IMR-90 (cell line): ENCODE data around the gene KLHL29. TPM values are rescaled to one million over a fixed set of nuclear protein-coding genes. Genes with fewer than 3 reads are reported as not detected.

Source experiments
- ATAC-seq: fragments of 200-7000 bp; cut with Tn5 transposase; 2 replicates; pipeline ENCODE4 v1.9.1; 2020; ENCODE audit warnings: low read depth, mild to moderate bottlenecking, moderate library complexity
- BruUV-seq: library from RNA; stranded (reverse); fragments of 400-500 nt; replicated peaks from 2 replicates; lab custom pipeline; 2021; lab: Mats Ljungman, UMichigan
- CTCF ChIA-PET: fragments of 300-600 bp; formaldehyde crosslinking; extraction: SDS; loops from one replicate; lab custom pipeline; 2021; ENCODE audit warnings: antibody characterized with exemption; lab: Yijun Ruan, JAX
- POLR2A ChIA-PET: fragments of 300-600 bp; sonication (Branson Sonifier 250); formaldehyde crosslinking; loops from one replicate; lab custom pipeline; 2022; ENCODE audit warnings: antibody characterized with exemption; ENCODE audit not compliant: unreplicated experiment; lab: Charles Lee
- DNase-seq: peaks from one replicate; pipeline ENCODE4 v3.0.0; 2013
- H2AFZ ChIP-seq: replicated peaks from 2 replicates; pipeline ENCODE3; 2013; ENCODE audit warnings: low read length, mild to moderate bottlenecking; ENCODE audit not compliant: poor library complexity
- H2AK5ac ChIP-seq: 2 replicates; pipeline ENCODE4 v1.6.1; 2013; ENCODE audit warnings: low read depth, low read length, inconsistent platforms
- H2AK9ac ChIP-seq: replicated peaks from 2 replicates; pipeline ENCODE3; 2013; ENCODE audit warnings: mild to moderate bottlenecking, low read depth, low read length, moderate library complexity; ENCODE audit not compliant: poor library complexity
- H2BK120ac ChIP-seq: 2 replicates; pipeline ENCODE4 v1.6.1; 2013; ENCODE audit warnings: low read depth, low read length, inconsistent platforms
- H2BK15ac ChIP-seq: 3 replicates; pipeline ENCODE4 v1.6.1; 2013; ENCODE audit warnings: low read depth, low read length, inconsistent platforms
- H2BK20ac ChIP-seq: 2 replicates; pipeline ENCODE4 v1.6.1; 2013; ENCODE audit warnings: low read depth, mild to moderate bottlenecking, inconsistent platforms, low read length, moderate library complexity
- H2BK5ac ChIP-seq: 2 replicates; pipeline ENCODE4 v1.6.1; 2013; ENCODE audit warnings: mild to moderate bottlenecking, low read depth, low read length, inconsistent platforms; ENCODE audit not compliant: poor library complexity, severe bottlenecking
- H3K14ac ChIP-seq: replicated peaks from 2 replicates; pipeline ENCODE4 v1.6.1; 2013; ENCODE audit warnings: low read depth, low read length, inconsistent platforms
- H3K18ac ChIP-seq: 2 replicates; pipeline ENCODE4 v1.6.1; 2013; ENCODE audit warnings: low read depth, low read length, control low read depth
- H3K23ac ChIP-seq: 2 replicates; pipeline ENCODE4 v1.6.1; 2013; ENCODE audit warnings: low read depth, low read length, inconsistent platforms
- H3K27ac ChIP-seq: 2 replicates; pipeline ENCODE4 v1.5.1; 2013; ENCODE audit warnings: mild to moderate bottlenecking, control low read depth, low read length; ENCODE audit not compliant: insufficient read depth
- H3K27me3 ChIP-seq: 2 replicates; pipeline ENCODE4 v1.6.1; 2013; ENCODE audit warnings: low read length; ENCODE audit not compliant: control insufficient read depth, insufficient read depth
- H3K36me3 ChIP-seq: 2 replicates; pipeline ENCODE4 v1.6.1; 2013; ENCODE audit warnings: low read length, mixed read lengths; ENCODE audit not compliant: control insufficient read depth, insufficient read depth
- H3K4ac ChIP-seq: 2 replicates; pipeline ENCODE4 v1.6.1; 2013; ENCODE audit warnings: low read depth, low read length, inconsistent platforms
- H3K4me1 ChIP-seq: 2 replicates; pipeline ENCODE4 v1.6.1; 2013; ENCODE audit warnings: low read length, mixed read lengths; ENCODE audit not compliant: control insufficient read depth, insufficient read depth
- H3K4me2 ChIP-seq: 2 replicates; pipeline ENCODE4 v1.6.1; 2013; ENCODE audit warnings: low read depth, mild to moderate bottlenecking, control low read depth, low read length, moderate library complexity
- H3K4me3 ChIP-seq: 2 replicates; pipeline ENCODE4 v1.5.1; 2013; ENCODE audit warnings: low read depth, mild to moderate bottlenecking, control low read depth, low read length, moderate library complexity; ENCODE audit not compliant: insufficient read depth
- H3K56ac ChIP-seq: 2 replicates; pipeline ENCODE4 v1.6.1; 2013; ENCODE audit warnings: low read length, inconsistent platforms; ENCODE audit not compliant: insufficient read depth; ENCODE audit errors: extremely low read depth
- H3K79me1 ChIP-seq, 2 experiments: 2 replicates each; pipeline ENCODE4 v1.6.1; 2013; ENCODE audit warnings: low read length in 2 of 2, inconsistent platforms in 1 of 2, low read depth in 1 of 2
- H3K9ac ChIP-seq: 2 replicates; pipeline ENCODE4 v1.6.1; 2013; ENCODE audit warnings: low read depth, low read length, control low read depth
- H3K9me1 ChIP-seq: 2 replicates; pipeline ENCODE4 v1.6.1; 2013; ENCODE audit warnings: low read length, inconsistent platforms; ENCODE audit not compliant: insufficient read depth
- H3K9me3 ChIP-seq: 2 replicates; pipeline ENCODE4 v1.6.1; 2013; ENCODE audit warnings: low read length; ENCODE audit not compliant: control insufficient read depth, insufficient read depth
- H4K20me1 ChIP-seq: 2 replicates; pipeline ENCODE4 v1.6.1; 2013; ENCODE audit warnings: low read length, inconsistent platforms; ENCODE audit not compliant: insufficient read depth
- H4K5ac ChIP-seq: 2 replicates; pipeline ENCODE4 v1.6.1; 2013; ENCODE audit warnings: mild to moderate bottlenecking, low read depth, low read length, control low read depth
- H4K8ac ChIP-seq, 2 experiments: 2 replicates each; pipeline ENCODE4 v1.6.1; 2013; ENCODE audit warnings: low read depth in 2 of 2, low read length in 2 of 2, control low read depth in 1 of 2, inconsistent platforms in 1 of 2
- H4K91ac ChIP-seq: 2 replicates; pipeline ENCODE4 v1.6.1; 2013; ENCODE audit warnings: low read depth, low read length, inconsistent platforms; ENCODE audit not compliant: insufficient read depth
- BHLHE40 ChIP-seq: fragments of 150-350 bp; IDR thresholded peaks from 2 replicates; pipeline ENCODE4 v1.6.1; 2016; ENCODE audit warnings: mild to moderate bottlenecking, low read depth, low read length
- MAFK ChIP-seq: IDR thresholded peaks from 2 replicates; pipeline ENCODE4 v1.6.1; 2012; ENCODE audit warnings: low read depth, low read length, improper control_type of control experiment
- MXI1 ChIP-seq: IDR thresholded peaks from 2 replicates; pipeline ENCODE4 v1.6.1; 2012; ENCODE audit warnings: low read depth, mild to moderate bottlenecking, low read length, moderate library complexity, borderline replicate concordance
- NFE2L2 ChIP-seq: fragments of 150-350 bp; IDR thresholded peaks from 2 replicates; pipeline ENCODE4 v1.6.1; 2016; ENCODE audit warnings: low read depth, mild to moderate bottlenecking, low read length
- RAD21 ChIP-seq: IDR thresholded peaks from 2 replicates; pipeline ENCODE4 v1.6.1; 2012; ENCODE audit warnings: low read length, improper control_type of control experiment
- RFX5 ChIP-seq: IDR thresholded peaks from 2 replicates; pipeline ENCODE4 v1.8.0; 2012; ENCODE audit warnings: low read depth, mild to moderate bottlenecking, low read length, moderate library complexity
- SMC3 ChIP-seq: fragments of 150-350 bp; IDR thresholded peaks from 2 replicates; pipeline ENCODE4 v1.6.1; 2016; ENCODE audit warnings: low read depth, mild to moderate bottlenecking, antibody characterized with exemption, low read length, moderate library complexity
- WGBS, 2 experiments: methylation state at CpG; one replicate each; pipeline versions ENCODE4 v1.1.5 to v1.1.7; 2013; ENCODE audit warnings: missing lambda C conversion rate in 2 of 2; ENCODE audit not compliant: insufficient read length in 1 of 2; ENCODE audit errors: extremely low coverage in 2 of 2; 5-methylcytosine and 5-hydroxymethylcytosine counted together
- dilution Hi-C: fragments of 300-500 bp; cut with HindIII; formaldehyde crosslinking; loops from one replicate; pipeline ENCODE4 v1.14.3; 2018; ENCODE audit warnings: low sequenced_read_pairs; ENCODE audit not compliant: unreplicated experiment
- in situ Hi-C: fragments of 300-500 bp; cut with MboI; formaldehyde crosslinking; loops from 3 replicates; pipeline ENCODE4 v1.14.3; 2019; ENCODE audit warnings: low sequenced_read_pairs, inconsistent platforms, mixed read lengths
- intact Hi-C: fragments of 100-400 bp; cut with micrococcal nuclease; formaldehyde crosslinking; loops from 2 replicates; pipeline ENCODE4 v1.10.0; 2022
- polyA plus RNA-seq, 3 experiments: library from polyadenylated mRNA; depleted of rRNA; stranded (reverse); fragments of >200 nt; gene quantifications; 2 replicates each; pipeline ENCODE4 v1.2.3, GENCODE V29; 2012; ENCODE audit warnings: low replicate concordance in 1 of 3
- total RNA-seq: library from RNA; depleted of rRNA; stranded (reverse); fragments of >200 nt; gene quantifications from 2 replicates; pipeline ENCODE4 v1.2.3, GENCODE V29; 2012
- TF ChIP-seq, protein P1 (sequence below): fragments of 150-350 bp; IDR thresholded peaks from 2 replicates; pipeline ENCODE4 v1.6.1; 2016; ENCODE audit warnings: low read depth, mild to moderate bottlenecking, low read length, moderate library complexity, borderline replicate concordance
- TF ChIP-seq, protein P2 (sequence below): conservative IDR thresholded peaks from 2 replicates; pipeline ENCODE4 v1.5.1; 2012; ENCODE audit warnings: mild to moderate bottlenecking, low read depth, low read length, improper control_type of control experiment

KLHL29 gene
- total and polyA plus RNA-seq, 2 of the 4 experiments (the other 2 are of a cell fraction) = 2.0 to 8.0 TPM

GRCh38 chr2:23366720-23367119, 18.3 kb upstream of the KLHL29 start:
- CTCF ChIA-PET = interaction anchor here (0.7 to 1.3 kb wide), 3 partner anchors 13 to 767 kb away, joined by 3 read pairs; no protein-coding TSS in a partner anchor
- dilution Hi-C loops (no loop called here), in situ Hi-C loops (no loop called here), intact Hi-C loops (loop anchor here (5.0 kb wide), 1 partner anchor 1004 kb away; no protein-coding TSS in a partner anchor)
- Histone ChIP-seq H2BK120ac (no peak overlapping the region), H3K9me1 (no peaks in the 10 kb centered on the region), H3K36me3 (no peaks in the 10 kb centered on the region), H4K8ac (no peak overlapping the region), H3K18ac (no peak overlapping the region), H2AK5ac (no peak overlapping the region), H2BK15ac (no peak overlapping the region), H2BK20ac (no peak overlapping the region), H3K27ac (no peak overlapping the region), H3K56ac (no peak overlapping the region), H4K20me1 (no peaks in the 10 kb centered on the region), H3K23ac (no peak overlapping the region), H2AK9ac (no peak overlapping the region), H2BK5ac (no peak overlapping the region), H3K79me1 (no peaks in the 10 kb centered on the region), H3K4me3 (no peak overlapping the region), H3K4me1 (no peaks in the 10 kb centered on the region; the same call in 1 of the 2 replicates), H4K5ac (no peak overlapping the region), H3K27me3 (peaks cover 11% of the 10 kb centered on the region), H3K4ac (no peak overlapping the region), H3K9ac (no peak overlapping the region), H4K91ac (no peak overlapping the region), H2AFZ (no peak overlapping the region), H3K14ac (no peak overlapping the region), H3K4me2 (no peak overlapping the region), H3K9me3 (no peaks in the 10 kb centered on the region)
- POLR2A ChIA-PET = no interaction called here
- WGBS, 2 experiments = no CpG with 5 or more reads among the region's 9 CpGs
- no peak for ATAC-seq
- no TSS peak for BruUV-seq
- no peak for DNase-seq
- TF ChIP-seq, protein P1, sequence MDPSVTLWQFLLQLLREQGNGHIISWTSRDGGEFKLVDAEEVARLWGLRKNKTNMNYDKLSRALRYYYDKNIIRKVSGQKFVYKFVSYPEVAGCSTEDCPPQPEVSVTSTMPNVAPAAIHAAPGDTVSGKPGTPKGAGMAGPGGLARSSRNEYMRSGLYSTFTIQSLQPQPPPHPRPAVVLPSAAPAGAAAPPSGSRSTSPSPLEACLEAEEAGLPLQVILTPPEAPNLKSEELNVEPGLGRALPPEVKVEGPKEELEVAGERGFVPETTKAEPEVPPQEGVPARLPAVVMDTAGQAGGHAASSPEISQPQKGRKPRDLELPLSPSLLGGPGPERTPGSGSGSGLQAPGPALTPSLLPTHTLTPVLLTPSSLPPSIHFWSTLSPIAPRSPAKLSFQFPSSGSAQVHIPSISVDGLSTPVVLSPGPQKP = no peak
- TF ChIP-seq, protein P2, sequence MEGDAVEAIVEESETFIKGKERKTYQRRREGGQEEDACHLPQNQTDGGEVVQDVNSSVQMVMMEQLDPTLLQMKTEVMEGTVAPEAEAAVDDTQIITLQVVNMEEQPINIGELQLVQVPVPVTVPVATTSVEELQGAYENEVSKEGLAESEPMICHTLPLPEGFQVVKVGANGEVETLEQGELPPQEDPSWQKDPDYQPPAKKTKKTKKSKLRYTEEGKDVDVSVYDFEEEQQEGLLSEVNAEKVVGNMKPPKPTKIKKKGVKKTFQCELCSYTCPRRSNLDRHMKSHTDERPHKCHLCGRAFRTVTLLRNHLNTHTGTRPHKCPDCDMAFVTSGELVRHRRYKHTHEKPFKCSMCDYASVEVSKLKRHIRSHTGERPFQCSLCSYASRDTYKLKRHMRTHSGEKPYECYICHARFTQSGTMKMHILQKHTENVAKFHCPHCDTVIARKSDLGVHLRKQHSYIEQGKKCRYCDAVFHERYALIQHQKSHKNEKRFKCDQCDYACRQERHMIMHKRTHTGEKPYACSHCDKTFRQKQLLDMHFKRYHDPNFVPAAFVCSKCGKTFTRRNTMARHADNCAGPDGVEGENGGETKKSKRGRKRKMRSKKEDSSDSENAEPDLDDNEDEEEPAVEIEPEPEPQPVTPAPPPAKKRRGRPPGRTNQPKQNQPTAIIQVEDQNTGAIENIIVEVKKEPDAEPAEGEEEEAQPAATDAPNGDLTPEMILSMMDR = no peak
- TF ChIP-seq BHLHE40 (no peak), RAD21 (no peak), MXI1 (no peak), NFE2L2 (no peak), SMC3 (no peak), RFX5 (no peak), MAFK (no peak)
